Trophoblast cell (in vitro differentiated cells and primary cell): ENCODE data around the gene NCOR2.

Experiments used
- DNase-seq, 2 donors: peaks; one replicate each; pipeline ENCODE4 v3.0.0-alpha.2; 2016
- H2AFZ ChIP-seq: 2 replicates; pipeline ENCODE4 v1.6.1; 2013; ENCODE audit warnings: low read length, moderate library complexity, mild to moderate bottlenecking; ENCODE audit not compliant: insufficient read depth, poor library complexity
- H2AK5ac ChIP-seq: 2 replicates; pipeline ENCODE4 v1.6.1; 2013; ENCODE audit warnings: mild to moderate bottlenecking, low read length
- H2BK120ac ChIP-seq: 2 replicates; pipeline ENCODE4 v1.6.1; 2013; ENCODE audit warnings: low read length, mild to moderate bottlenecking, moderate library complexity; ENCODE audit not compliant: insufficient read depth, poor library complexity
- H2BK12ac ChIP-seq: 2 replicates; pipeline ENCODE4 v1.6.1; 2013; ENCODE audit warnings: mild to moderate bottlenecking, low read length, moderate library complexity
- H2BK5ac ChIP-seq: 2 replicates; pipeline ENCODE4 v1.6.1; 2013; ENCODE audit warnings: low read length, low read depth, moderate library complexity, mild to moderate bottlenecking; ENCODE audit not compliant: poor library complexity
- H3K14ac ChIP-seq: 2 replicates; pipeline ENCODE4 v1.6.1; 2013; ENCODE audit warnings: mild to moderate bottlenecking, low read length
- H3K18ac ChIP-seq: 2 replicates; pipeline ENCODE4 v1.6.1; 2013; ENCODE audit warnings: mild to moderate bottlenecking, low read length
- H3K23ac ChIP-seq: 2 replicates; pipeline ENCODE4 v1.6.1; 2013; ENCODE audit warnings: low read length
- H3K27ac ChIP-seq: 2 replicates; pipeline ENCODE4 v1.5.1; 2013; ENCODE audit warnings: low read depth, mild to moderate bottlenecking, inconsistent platforms, low read length, moderate library complexity
- H3K27me3 ChIP-seq: 2 replicates; pipeline ENCODE4 v1.6.1; 2013; ENCODE audit warnings: inconsistent platforms, mild to moderate bottlenecking, low read length, moderate library complexity; ENCODE audit not compliant: insufficient read depth
- H3K36me3 ChIP-seq, 2 experiments: 1 replicate in 1 of 2; 2 replicates in 1 of 2; pipeline ENCODE4 v1.6.1; 2013; ENCODE audit warnings: low read length in 2 of 2, mild to moderate bottlenecking in 2 of 2, moderate library complexity in 1 of 2; ENCODE audit not compliant: insufficient read depth in 2 of 2, control insufficient read depth in 1 of 2
- H3K4ac ChIP-seq: 2 replicates; pipeline ENCODE4 v1.6.1; 2013; ENCODE audit warnings: low read depth, mild to moderate bottlenecking, low read length, moderate library complexity
- H3K4me1 ChIP-seq, 2 experiments: 1 replicate in 1 of 2; 2 replicates in 1 of 2; pipeline ENCODE4 v1.6.1; 2013; ENCODE audit warnings: low read length in 2 of 2, mild to moderate bottlenecking in 2 of 2, moderate library complexity in 1 of 2; ENCODE audit not compliant: insufficient read depth in 2 of 2, control insufficient read depth in 1 of 2
- H3K4me2 ChIP-seq: 2 replicates; pipeline ENCODE4 v1.6.1; 2013; ENCODE audit warnings: inconsistent platforms, mild to moderate bottlenecking, low read length, moderate library complexity
- H3K4me3 ChIP-seq: 2 replicates; pipeline ENCODE4 v1.5.1; 2013; ENCODE audit warnings: mild to moderate bottlenecking, low read depth, low read length, inconsistent platforms
- H3K79me1 ChIP-seq: one replicate; pipeline ENCODE4 v1.6.1; 2013; ENCODE audit warnings: low read length
- H3K79me2 ChIP-seq: 2 replicates; pipeline ENCODE4 v1.6.1; 2013; ENCODE audit warnings: low read length, mild to moderate bottlenecking; ENCODE audit not compliant: control insufficient read depth, insufficient read depth, poor library complexity
- H3K9ac ChIP-seq: 2 replicates; pipeline ENCODE4 v1.6.1; 2013; ENCODE audit warnings: mild to moderate bottlenecking, low read length
- H3K9me3 ChIP-seq: 2 replicates; pipeline ENCODE4 v1.6.1; 2013; ENCODE audit warnings: low read depth, mild to moderate bottlenecking, control low read depth, inconsistent platforms, low read length; ENCODE audit not compliant: insufficient read depth
- H4K12ac ChIP-seq: 2 replicates; pipeline ENCODE4 v1.6.1; 2013; ENCODE audit warnings: low read depth, mild to moderate bottlenecking, low read length, moderate library complexity
- H4K8ac ChIP-seq: 2 replicates; pipeline ENCODE4 v1.6.1; 2013; ENCODE audit warnings: low read depth, mild to moderate bottlenecking, low read length, moderate library complexity
- H4K91ac ChIP-seq: one replicate; pipeline ENCODE4 v1.6.1; 2013; ENCODE audit warnings: low read depth, mild to moderate bottlenecking, low read length, moderate library complexity
- WGBS: extraction: QIAGEN DNeasy Blood & Tissue Kit; methylation state at CpG from one replicate; pipeline ENCODE4 v1.1.7; 2013; ENCODE audit warnings: missing lambda C conversion rate; ENCODE audit not compliant: insufficient read length, insufficient coverage; ENCODE audit errors: extremely low coverage; 5-methylcytosine and 5-hydroxymethylcytosine counted together

The NCOR2 gene

DNA sequence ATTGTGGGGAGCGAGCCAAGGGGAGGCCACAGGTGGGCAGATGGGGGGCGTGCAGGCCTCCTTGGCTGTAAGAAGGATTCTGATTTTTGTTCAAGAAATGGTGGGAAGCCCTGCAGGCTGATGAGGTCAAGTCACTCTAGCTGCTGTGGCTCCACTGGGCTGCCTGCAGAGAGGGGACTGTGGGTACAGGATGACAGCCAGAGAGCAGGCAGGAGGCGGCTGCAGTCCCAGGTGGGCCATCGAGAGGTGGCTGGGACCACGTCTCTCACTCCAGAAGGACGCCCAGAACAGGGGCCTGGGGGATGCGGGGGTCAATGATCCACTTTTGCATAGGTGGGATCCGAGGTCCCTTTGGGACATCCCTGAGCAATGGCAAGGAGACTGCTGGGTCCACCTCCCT, 9.1 kb downstream of the NCOR2 start:
- H3K4me3 ChIP-seq: peak overlapping the region; percentile 32
- no peak overlapping the region for H3K9ac ChIP-seq
- WGBS: no CpG with 5 or more reads among the region's 8 CpGs
- no peak overlapping the region for H2BK120ac ChIP-seq
- H3K36me3 ChIP-seq: peaks cover 10 to 14% of the 10 kb centered on the region in 2 experiments
- no peak overlapping the region for H2BK12ac ChIP-seq
- H3K4ac ChIP-seq: peak overlapping the region; percentile 94
- H2AFZ ChIP-seq: no peak overlapping the region
- no peaks in the 10 kb centered on the region for H3K27me3 ChIP-seq
- no peaks in the 10 kb centered on the region for H3K9me3 ChIP-seq
- no peak for DNase-seq
- H3K79me1 ChIP-seq: no peaks in the 10 kb centered on the region
- H4K8ac ChIP-seq: no peak overlapping the region
- H3K23ac ChIP-seq: no peak overlapping the region
- peaks cover 62% of the 10 kb centered on the region for H3K79me2 ChIP-seq
- H4K91ac ChIP-seq: no peak overlapping the region
- no peak overlapping the region for H3K27ac ChIP-seq
- peaks cover 8 to 16% of the 10 kb centered on the region in 2 experiments for H3K4me1 ChIP-seq
- no peak overlapping the region for H3K14ac ChIP-seq
- no peak overlapping the region for H2AK5ac ChIP-seq
- H3K18ac ChIP-seq: no peak overlapping the region
- no peak overlapping the region for H4K12ac ChIP-seq
- H3K4me2 ChIP-seq: no peak overlapping the region
- no peak overlapping the region for H2BK5ac ChIP-seq

- Histone ChIP-seq H3K9ac (no peak overlapping the region), H3K9me3 (no peaks in the 10 kb centered on the region), H3K4me3 (no peak overlapping the region), H3K4me2 (no peak overlapping the region), H3K4me1 (peaks cover 7 to 16% of the 10 kb centered on the region in 2 experiments), H3K18ac (no peak overlapping the region), H4K12ac (no peak overlapping the region), H3K23ac (no peak overlapping the region), H3K36me3 (peaks cover 10 to 14% of the 10 kb centered on the region in 2 experiments), H3K4ac (peak overlapping the region; percentile 71), H3K79me1 (no peaks in the 10 kb centered on the region), H3K27ac (no peak overlapping the region), H2BK5ac (no peak overlapping the region), H2BK120ac (no peak overlapping the region), H2AFZ (no peak overlapping the region), H3K27me3 (no peaks in the 10 kb centered on the region), H3K14ac (no peak overlapping the region), H4K91ac (no peak overlapping the region), H2BK12ac (no peak overlapping the region), H3K79me2 (peaks cover 58% of the 10 kb centered on the region), H2AK5ac (no peak overlapping the region), H4K8ac (no peak overlapping the region)
- DNase-seq: no peak
- no CpG with 5 or more reads among the region's 15 CpGs for WGBS
These were observed 9.7 kb downstream of the NCOR2 start for GRCh38 chr12:124557518-124558223.

- Histone ChIP-seq H3K23ac (no peak overlapping the region), H4K8ac (no peak overlapping the region), H3K79me1 (no peaks in the 10 kb centered on the region), H3K4me2 (no peak overlapping the region), H3K4me1 (peaks cover 11 to 17% of the 10 kb centered on the region in 2 experiments), H3K14ac (no peak overlapping the region), H3K27me3 (no peaks in the 10 kb centered on the region), H4K91ac (no peak overlapping the region), H3K9me3 (no peaks in the 10 kb centered on the region), H3K79me2 (peaks cover 57% of the 10 kb centered on the region), H2BK12ac (no peak overlapping the region), H2AK5ac (no peak overlapping the region), H3K9ac (no peak overlapping the region), H2BK120ac (no peak overlapping the region), H3K18ac (no peak overlapping the region), H3K4ac (peak overlapping the region; percentile 71), H3K4me3 (no peak overlapping the region), H3K36me3 (peaks cover 10 to 14% of the 10 kb centered on the region in 2 experiments), H3K27ac (no peak overlapping the region), H2BK5ac (no peak overlapping the region), H4K12ac (no peak overlapping the region), H2AFZ (no peak overlapping the region)
- WGBS: no CpG with 5 or more reads among the region's 22 CpGs
- DNase-seq: no peak
These were observed 10.4 kb downstream of the NCOR2 start for GRCh38 chr12:124556896-124557501.

- H2BK120ac ChIP-seq: no peak overlapping the region
- H3K79me1 ChIP-seq: peaks cover 3% of the 10 kb centered on the region
- no CpG with 5 or more reads among the region's 9 CpGs for WGBS
These were observed 11.3 kb downstream of the NCOR2 start for GRCh38 chr12:124556074-124556466.

More at GRCh38 chr12:124556074-124556466, 11.3 kb downstream of the NCOR2 start:
- Histone ChIP-seq H3K36me3 (peaks cover 10 to 14% of the 10 kb centered on the region in 2 experiments), H2AK5ac (no peak overlapping the region), H3K4me2 (no peak overlapping the region), H2BK5ac (no peak overlapping the region), H3K27me3 (no peaks in the 10 kb centered on the region), H3K4me1 (peaks cover 12 to 20% of the 10 kb centered on the region in 2 experiments), H4K91ac (no peak overlapping the region), H3K9ac (no peak overlapping the region), H2AFZ (no peak overlapping the region), H3K4me3 (no peak overlapping the region), H3K18ac (no peak overlapping the region), H3K14ac (no peak overlapping the region), H3K27ac (no peak overlapping the region), H3K4ac (peak overlapping the region; percentile 53), H4K12ac (no peak overlapping the region), H4K8ac (no peak overlapping the region), H3K9me3 (no peaks in the 10 kb centered on the region), H3K23ac (no peak overlapping the region), H3K79me2 (peaks cover 56% of the 10 kb centered on the region), H2BK12ac (no peak overlapping the region)
- DNase-seq: no peak
